Type B pancreatic cell (in vitro differentiated cells): ENCODE measurements around the gene PPP4R3C. TPM values are rescaled to one million over a fixed set of nuclear protein-coding genes. Genes with fewer than 3 reads are reported as not detected.

Experiments used
- DNase-seq: peaks from one replicate; pipeline ENCODE4 v3.0.0; 2021; ENCODE audit warnings: mixed read lengths; ENCODE audit not compliant: unreplicated experiment; ENCODE audit errors: extremely low spot score
- H3K27ac Mint-ChIP-seq: 2 replicates; pipeline ENCODE4 v1.8.0; 2021; ENCODE audit warnings: mild to moderate bottlenecking, mixed read lengths
- H3K27me3 Mint-ChIP-seq: 2 replicates; pipeline ENCODE4 v1.8.0; 2021; ENCODE audit warnings: mixed read lengths
- H3K36me3 Mint-ChIP-seq: 2 replicates; pipeline ENCODE4 v1.8.0; 2021; ENCODE audit warnings: mixed read lengths
- H3K4me1 Mint-ChIP-seq: one replicate; pipeline ENCODE4 v1.8.0; 2021; ENCODE audit warnings: mixed read lengths; ENCODE audit not compliant: unreplicated experiment
- H3K4me3 Mint-ChIP-seq: 2 replicates; pipeline ENCODE4 v1.8.0; 2021; ENCODE audit warnings: mild to moderate bottlenecking, mixed read lengths
- H3K9me3 Mint-ChIP-seq: 2 replicates; pipeline ENCODE4 v1.8.0; 2021; ENCODE audit warnings: mixed read lengths
- total RNA-seq: library from RNA; stranded (reverse); gene quantifications from 2 replicates; pipeline ENCODE4 v1.2.1, GENCODE V29; 2021; ENCODE audit warnings: low replicate concordance
- TF ChIP-seq, protein P1 (sequence below): fragments of 200-600 bp; sonication (generic); conservative IDR thresholded peaks from 2 replicates; pipeline ENCODE4 v1.5.0; 2021; ENCODE audit warnings: antibody characterized with exemption, mild to moderate bottlenecking

PPP4R3C gene
- total RNA-seq, 1 donor from 2014 or later, result not detected

DNA sequence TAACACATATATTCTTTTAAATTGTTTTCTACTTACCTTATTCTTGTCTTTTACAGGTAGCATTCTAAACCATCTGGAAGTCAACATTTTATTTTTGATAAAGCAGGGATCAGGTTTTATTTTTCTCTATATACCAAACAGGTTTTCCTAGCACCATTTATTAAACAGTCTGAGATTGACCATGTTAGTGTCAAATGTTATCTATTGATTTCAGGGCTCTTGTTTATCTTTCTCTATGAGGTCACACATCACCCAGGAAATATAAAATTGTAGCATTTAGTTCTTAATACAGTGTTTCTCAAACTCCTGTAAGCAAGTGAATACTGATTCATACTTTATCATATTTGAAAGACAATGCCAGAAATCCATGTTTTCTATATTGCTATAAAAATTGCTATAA, 28.1 kb downstream of the PPP4R3C start:
- no peak overlapping the region for H3K27ac Mint-ChIP-seq
- DNase-seq, result no peak
- no peaks in the 10 kb centered on the region for H3K4me1 Mint-ChIP-seq
- H3K36me3 Mint-ChIP-seq, result no peaks in the 10 kb centered on the region
- H3K9me3 Mint-ChIP-seq, result no peaks in the 10 kb centered on the region
- TF ChIP-seq, protein P1, sequence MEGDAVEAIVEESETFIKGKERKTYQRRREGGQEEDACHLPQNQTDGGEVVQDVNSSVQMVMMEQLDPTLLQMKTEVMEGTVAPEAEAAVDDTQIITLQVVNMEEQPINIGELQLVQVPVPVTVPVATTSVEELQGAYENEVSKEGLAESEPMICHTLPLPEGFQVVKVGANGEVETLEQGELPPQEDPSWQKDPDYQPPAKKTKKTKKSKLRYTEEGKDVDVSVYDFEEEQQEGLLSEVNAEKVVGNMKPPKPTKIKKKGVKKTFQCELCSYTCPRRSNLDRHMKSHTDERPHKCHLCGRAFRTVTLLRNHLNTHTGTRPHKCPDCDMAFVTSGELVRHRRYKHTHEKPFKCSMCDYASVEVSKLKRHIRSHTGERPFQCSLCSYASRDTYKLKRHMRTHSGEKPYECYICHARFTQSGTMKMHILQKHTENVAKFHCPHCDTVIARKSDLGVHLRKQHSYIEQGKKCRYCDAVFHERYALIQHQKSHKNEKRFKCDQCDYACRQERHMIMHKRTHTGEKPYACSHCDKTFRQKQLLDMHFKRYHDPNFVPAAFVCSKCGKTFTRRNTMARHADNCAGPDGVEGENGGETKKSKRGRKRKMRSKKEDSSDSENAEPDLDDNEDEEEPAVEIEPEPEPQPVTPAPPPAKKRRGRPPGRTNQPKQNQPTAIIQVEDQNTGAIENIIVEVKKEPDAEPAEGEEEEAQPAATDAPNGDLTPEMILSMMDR, result no peak
- H3K4me3 Mint-ChIP-seq, result no peak overlapping the region
- H3K27me3 Mint-ChIP-seq, result no peaks in the 10 kb centered on the region

Other genes starting within 250 kb of the PPP4R3C start
- gene DCAF8L2, start 127.0 kb upstream of the PPP4R3C start, total RNA-seq, result not detected in 2 replicates